Upper lobe of left lung (tissue), 6 donors: ENCODE measurements around the gene ADRB2. TPM values are rescaled to one million over a fixed set of nuclear protein-coding genes. Genes with fewer than 3 reads are reported as not detected.

Experiments
- ATAC-seq, 2 donors: fragments of 200-7000 bp; cut with Tn5 transposase; one replicate each; pipeline ENCODE4 v1.9.1; 2022; ENCODE audit warnings: mild to moderate bottlenecking in 2 of 2, moderate library complexity in 2 of 2; ENCODE audit not compliant: low FRiP score in 2 of 2
- DNase-seq, 2 donors: peaks; one replicate each; pipeline ENCODE4 v3.0.0-alpha.2; 2019 to 2020
- H3K27ac ChIP-seq, 4 donors: fragments of 200-600 bp; sonication (generic); one replicate each; pipeline ENCODE4 v1.5.1; 2016 to 2019
- H3K27me3 ChIP-seq, 4 donors: fragments of 200-600 bp; sonication (generic); one replicate each; pipeline ENCODE4 v1.5.1; 2017 to 2019
- H3K36me3 ChIP-seq, 4 donors: fragments of 200-600 bp; sonication (generic); one replicate each; pipeline ENCODE4 v1.5.1; 2016 to 2019
- H3K4me1 ChIP-seq, 4 donors: fragments of 200-600 bp; sonication (generic); one replicate each; pipeline ENCODE4 v1.5.1; 2018 to 2019
- H3K4me3 ChIP-seq, 4 donors: fragments of 200-600 bp; sonication (generic); one replicate each; pipeline ENCODE4 v1.5.1; 2017 to 2019; ENCODE audit warnings: mild to moderate bottlenecking in 2 of 4, moderate library complexity in 1 of 4
- H3K9me3 ChIP-seq, 4 donors: fragments of 200-600 bp; sonication (generic); one replicate each; pipeline ENCODE4 v1.5.1; 2018 to 2019
- EP300 ChIP-seq, 4 donors: sonication (generic); formaldehyde crosslinking; IDR thresholded peaks; one replicate each; pipeline ENCODE4 v1.5.1; 2017; ENCODE audit warnings: antibody characterized with exemption in 4 of 4, control low read depth in 2 of 4
- POLR2A ChIP-seq, 4 donors: fragments of 450-650 bp; IDR thresholded peaks; one replicate each; pipeline ENCODE4 v1.5.1; 2016 to 2017; ENCODE audit warnings: antibody characterized with exemption in 4 of 4, mild to moderate bottlenecking in 2 of 4
- POLR2AphosphoS5 ChIP-seq, 2 donors: sonication (generic); formaldehyde crosslinking; IDR thresholded peaks; one replicate each; pipeline ENCODE4 v1.5.1; 2017; ENCODE audit warnings: antibody characterized with exemption in 2 of 2
- WGBS, 2 donors: methylation state at CpG; one replicate each; pipeline ENCODE4 v1.1.5; 2017 to 2018; 5-methylcytosine and 5-hydroxymethylcytosine counted together
- total RNA-seq, 6 donors: library from RNA; depleted of rRNA in 4 of 6; stranded (reverse); fragments of >200 nt in 4 of 6; gene quantifications; one replicate each; pipeline versions ENCODE4 v1.1.0 to v1.2.1, GENCODE V29; 2016 to 2021
- TF ChIP-seq, protein P1 (sequence below), 6 experiments: fragments of 450-650 bp in 4 of 6; fragments of 200-600 bp in 2 of 6; sonication (generic) in 2 of 6; IDR thresholded peaks; one replicate each; pipeline ENCODE4 v1.5.1; 2016 to 2019; ENCODE audit warnings: antibody characterized with exemption in 6 of 6
- donor health status: DM: no; HTN: no; CAD: no; lungs with moderate emphysema.
- donor health status: DM: no; HTN: yes; CAD: no; lungs with severe emphysema.

The ADRB2 gene
- total RNA-seq, 6 donors from 2014 or later: 22.4 to 77.4 (median 34.2) TPM

GRCh38 chr5:148791696-148792095 is 34.7 kb upstream of the ADRB2 start:
- no peak for TF ChIP-seq POLR2AphosphoS5 (IDR thresholded peaks at IDR 0.05)
- no peak for TF ChIP-seq POLR2A (IDR thresholded peaks at IDR 0.05)
- TF ChIP-seq, protein P1, sequence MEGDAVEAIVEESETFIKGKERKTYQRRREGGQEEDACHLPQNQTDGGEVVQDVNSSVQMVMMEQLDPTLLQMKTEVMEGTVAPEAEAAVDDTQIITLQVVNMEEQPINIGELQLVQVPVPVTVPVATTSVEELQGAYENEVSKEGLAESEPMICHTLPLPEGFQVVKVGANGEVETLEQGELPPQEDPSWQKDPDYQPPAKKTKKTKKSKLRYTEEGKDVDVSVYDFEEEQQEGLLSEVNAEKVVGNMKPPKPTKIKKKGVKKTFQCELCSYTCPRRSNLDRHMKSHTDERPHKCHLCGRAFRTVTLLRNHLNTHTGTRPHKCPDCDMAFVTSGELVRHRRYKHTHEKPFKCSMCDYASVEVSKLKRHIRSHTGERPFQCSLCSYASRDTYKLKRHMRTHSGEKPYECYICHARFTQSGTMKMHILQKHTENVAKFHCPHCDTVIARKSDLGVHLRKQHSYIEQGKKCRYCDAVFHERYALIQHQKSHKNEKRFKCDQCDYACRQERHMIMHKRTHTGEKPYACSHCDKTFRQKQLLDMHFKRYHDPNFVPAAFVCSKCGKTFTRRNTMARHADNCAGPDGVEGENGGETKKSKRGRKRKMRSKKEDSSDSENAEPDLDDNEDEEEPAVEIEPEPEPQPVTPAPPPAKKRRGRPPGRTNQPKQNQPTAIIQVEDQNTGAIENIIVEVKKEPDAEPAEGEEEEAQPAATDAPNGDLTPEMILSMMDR (IDR thresholded peaks at IDR 0.05): no peak
- TF ChIP-seq EP300 (IDR thresholded peaks at IDR 0.05): no peak

DNA sequence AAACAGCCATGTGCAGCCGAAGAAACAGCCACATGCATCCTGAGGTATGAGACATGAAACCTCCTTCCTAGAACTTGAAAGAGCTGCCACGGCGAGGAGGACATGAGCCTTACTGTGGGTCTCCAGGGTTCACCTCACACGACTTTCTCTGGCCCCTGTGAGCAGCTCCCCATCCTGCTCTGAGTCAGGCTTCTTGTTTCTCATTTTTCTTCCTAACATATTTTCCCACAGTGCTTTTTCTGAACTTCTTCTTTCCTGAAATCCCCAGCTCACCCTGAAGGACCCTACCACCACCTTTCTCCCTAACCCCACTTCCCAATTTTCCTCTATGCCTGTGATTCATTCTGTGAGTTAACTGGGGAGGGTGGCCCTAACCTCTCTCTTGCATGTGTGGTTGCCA is 33.7 kb upstream of the ADRB2 start:
- H3K36me3 ChIP-seq: no peaks in the 10 kb centered on the region
- ATAC-seq: no peak
- H3K27ac ChIP-seq: no peak overlapping the region
- H3K4me1 ChIP-seq: peaks cover 0 to 6% (median 0%) of the 10 kb centered on the region in 4 donors
- H3K9me3 ChIP-seq: no peaks in the 10 kb centered on the region
- TF ChIP-seq, protein P1 (IDR thresholded peaks at IDR 0.05): no peak
- no peak for TF ChIP-seq POLR2AphosphoS5 (IDR thresholded peaks at IDR 0.05)
- TF ChIP-seq POLR2A (IDR thresholded peaks at IDR 0.05): no peak
- no peak for TF ChIP-seq EP300 (IDR thresholded peaks at IDR 0.05)
- H3K27me3 ChIP-seq: no peaks in the 10 kb centered on the region
- 77 to 79% methylated on average over 4 of the region's 4 CpGs for WGBS, 2 donors
- no peak for DNase-seq
- H3K4me3 ChIP-seq: no peak overlapping the region

More at GRCh38 chr5:148791696-148792095, 34.7 kb upstream of the ADRB2 start:
- DNase-seq: no peak
- H3K27ac ChIP-seq: no peak overlapping the region
- H3K36me3 ChIP-seq: no peaks in the 10 kb centered on the region
- no peak for ATAC-seq
- WGBS, 2 donors: 63 to 100% methylated on average over 1 to 2 of the region's 2 CpGs
- no peaks in the 10 kb centered on the region for H3K9me3 ChIP-seq
- H3K4me3 ChIP-seq: no peak overlapping the region
- H3K27me3 ChIP-seq: no peaks in the 10 kb centered on the region
- H3K4me1 ChIP-seq: peaks cover 0 to 6% (median 0%) of the 10 kb centered on the region in 4 donors

- H3K4me1 ChIP-seq: peaks cover 0 to 6% (median 0%) of the 10 kb centered on the region in 4 donors
- peak in 1 of 2 donors; percentile 37 for ATAC-seq
- no peak for TF ChIP-seq POLR2A (IDR thresholded peaks at IDR 0.05)
- TF ChIP-seq POLR2AphosphoS5 (IDR thresholded peaks at IDR 0.05): no peak
- DNase-seq: no peak
- H3K9me3 ChIP-seq: no peaks in the 10 kb centered on the region
- H3K4me3 ChIP-seq: no peak overlapping the region
- no peaks in the 10 kb centered on the region for H3K36me3 ChIP-seq
- no peaks in the 10 kb centered on the region for H3K27me3 ChIP-seq
- no peak overlapping the region for H3K27ac ChIP-seq
These were observed 33.1 kb upstream of the ADRB2 start for GRCh38 chr5:148793261-148793660.

GRCh38 chr5:148794275-148794674 is 32.1 kb upstream of the ADRB2 start:
- 80 to 96% methylated on average over 1 of the region's 1 CpG for WGBS, 2 donors

DNA sequence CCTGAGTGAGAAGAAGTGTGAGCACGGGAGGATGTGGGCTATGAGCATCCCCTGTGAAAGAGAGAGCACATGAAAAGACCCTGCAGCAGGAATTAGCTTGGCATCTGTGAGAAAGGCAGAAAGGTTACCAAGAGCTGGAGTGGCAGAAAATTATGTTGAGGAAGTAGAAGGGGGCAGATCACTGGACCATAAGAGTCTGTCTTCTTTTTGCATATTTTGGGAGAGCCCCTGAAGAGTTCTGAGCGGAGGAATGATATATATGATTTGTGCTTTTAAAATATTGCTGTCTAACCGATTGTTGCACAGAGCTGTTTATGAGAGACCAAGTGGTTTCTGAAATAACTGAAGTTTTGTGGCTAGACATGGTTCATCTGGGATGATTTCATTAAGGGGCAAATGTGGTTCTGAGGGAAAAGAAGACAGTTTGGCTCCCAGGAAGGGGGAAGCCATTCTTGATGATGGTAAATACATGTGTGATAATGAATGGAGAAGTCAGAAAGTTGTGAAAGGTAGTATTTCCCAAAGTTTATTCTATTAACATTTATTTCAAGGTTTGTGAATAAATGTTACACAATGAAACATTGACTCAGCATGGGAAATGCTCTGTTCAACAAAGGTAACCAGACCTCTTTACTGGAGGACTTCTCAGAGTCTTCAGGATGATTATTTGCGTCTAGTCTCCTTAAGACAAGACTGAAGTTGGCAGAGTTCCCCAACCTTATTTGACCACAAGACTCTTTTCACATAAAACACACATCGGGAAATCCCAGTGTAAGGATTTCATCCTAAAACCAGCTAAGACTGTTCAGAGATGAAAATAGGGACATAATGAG is 31.5 kb upstream of the ADRB2 start:
- TF ChIP-seq EP300 (IDR thresholded peaks at IDR 0.05) (no peak), POLR2A (IDR thresholded peaks at IDR 0.05) (no peak), POLR2AphosphoS5 (IDR thresholded peaks at IDR 0.05) (no peak)
- TF ChIP-seq, protein P1 (IDR thresholded peaks at IDR 0.05): no peak
- Histone ChIP-seq H3K4me3 (no peak overlapping the region), H3K27ac (no peak overlapping the region), H3K36me3 (no peaks in the 10 kb centered on the region), H3K9me3 (no peaks in the 10 kb centered on the region), H3K27me3 (no peaks in the 10 kb centered on the region), H3K4me1 (peaks cover 0 to 6% (median 0%) of the 10 kb centered on the region in 4 donors)
- no peak for DNase-seq
- ATAC-seq: no peak
- 53 to 59% methylated on average over 5 of the region's 5 CpGs for WGBS, 2 donors

More at GRCh38 chr5:148794275-148794674, 32.1 kb upstream of the ADRB2 start:
- Histone ChIP-seq H3K27ac (no peak overlapping the region), H3K4me3 (no peak overlapping the region), H3K27me3 (no peaks in the 10 kb centered on the region), H3K36me3 (no peaks in the 10 kb centered on the region), H3K4me1 (peaks cover 0 to 6% (median 0%) of the 10 kb centered on the region in 4 donors), H3K9me3 (no peaks in the 10 kb centered on the region)
- DNase-seq (no peak), ATAC-seq (no peak)
- TF ChIP-seq EP300 (IDR thresholded peaks at IDR 0.05): no peak
- TF ChIP-seq POLR2AphosphoS5 (IDR thresholded peaks at IDR 0.05): no peak
- TF ChIP-seq, protein P1 (IDR thresholded peaks at IDR 0.05): no peak
- TF ChIP-seq POLR2A (IDR thresholded peaks at IDR 0.05): no peak
